Measurements from ENCODE around the gene HS6ST1. TPM values are rescaled to one million over a fixed set of nuclear protein-coding genes. Genes with fewer than 3 reads are reported as not detected.

Gene HS6ST1
- total and polyA plus RNA-seq, 2 donors (not counting 3 experiments of a cell fraction or from before 2014, with no cell fraction given) = 12.8 to 19.4 TPM

DNA sequence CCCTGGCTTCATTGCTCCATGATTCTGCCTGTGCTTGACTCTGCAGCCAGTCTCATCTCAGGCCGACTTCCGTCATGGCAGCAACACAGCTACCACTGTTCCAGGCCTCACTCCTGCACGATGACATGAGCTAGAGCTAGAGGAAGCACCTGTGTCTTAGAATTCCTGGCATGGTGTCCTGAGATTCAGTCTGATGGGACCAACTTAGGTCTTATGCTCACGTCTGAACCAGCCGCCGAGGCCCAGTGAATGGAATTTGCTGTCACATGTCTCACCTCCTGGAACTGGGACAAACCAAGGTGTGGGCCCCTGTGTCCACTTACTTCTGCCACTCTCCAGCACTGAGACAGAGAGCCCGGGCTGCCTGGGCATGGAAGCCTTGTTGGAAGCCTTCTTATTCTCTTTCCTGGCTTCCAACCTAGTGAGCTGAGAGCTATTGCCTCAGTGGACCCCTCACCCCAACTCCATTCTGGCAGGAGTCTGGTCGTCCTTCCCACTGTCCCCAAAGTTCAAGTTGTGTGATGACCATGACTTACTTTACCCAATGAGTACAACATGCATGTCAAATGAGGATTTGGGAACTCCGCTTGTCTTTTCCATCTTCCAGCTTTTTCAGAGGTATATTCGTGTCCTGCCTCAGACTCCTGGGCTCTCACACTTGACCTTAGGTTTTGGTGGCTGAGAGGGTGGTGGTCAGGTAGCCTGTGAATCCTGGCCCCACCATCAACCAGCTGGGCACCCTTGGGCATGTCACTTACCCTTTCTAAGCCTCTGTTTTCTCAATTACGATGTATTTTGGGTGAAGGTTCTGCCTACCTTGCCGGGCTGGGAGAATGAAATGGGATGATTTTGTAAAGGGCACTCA lies 39.1 kb upstream of the HS6ST1 start:
- H3K9ac ChIP-seq (replicated peaks; ENCODE audit: extremely low read depth, insufficient read depth, low read length) = no peak overlapping the region
- FAIRE-seq = no peak
- no peak overlapping the region for H3K4me2 ChIP-seq (ENCODE audit: insufficient read depth, low read length)
- ChIA-PET CTCF (interaction anchor here (1.0 to 1.5 kb wide), 2 partner anchors 10 to 68 kb away, joined by 3 to 4 read pairs; no protein-coding TSS in a partner anchor), POLR2A (no interaction called here)
- DNase-seq (ENCODE audit: low read depth, low spot score) = no peak
- intact Hi-C loops (cut with micrococcal nuclease) = no loop called here
- H4K20me1 ChIP-seq (replicated peaks; ENCODE audit: control insufficient read depth, extremely low read depth, insufficient read depth, low read length) = no peaks in the 10 kb centered on the region
- H2AFZ ChIP-seq (ENCODE audit: low read depth, low read length) = no peak overlapping the region
- no peaks in the 10 kb centered on the region for H3K79me2 ChIP-seq (ENCODE audit: control insufficient read depth, insufficient read depth, low read length)
- no peaks in the 10 kb centered on the region for H3K36me3 ChIP-seq (ENCODE audit: control insufficient read depth in 2 of 2, extremely low read depth in 1 of 2, insufficient read depth in 2 of 2, low read length in 2 of 2)
- H3K9me3 ChIP-seq (replicated peaks; ENCODE audit: control insufficient read depth, insufficient read depth, low read length) = no peaks in the 10 kb centered on the region
- no TSS peak for BruUV-seq (replicated peaks)
- H3K4me3 ChIP-seq (replicated peaks in 1 of 3; ENCODE audit: insufficient read depth in 1 of 3, low read depth in 1 of 3, low read length in 3 of 3) = no peak overlapping the region
- dilution Hi-C loops (cut with MboI; ENCODE audit: extremely low pct_ligation_motif_present, low sequenced_read_pairs) = no loop called here
- H3K27ac ChIP-seq (ENCODE audit: insufficient read depth, low read depth, low read length) = no peak overlapping the region
- no peaks in the 10 kb centered on the region for H3K4me1 ChIP-seq (ENCODE audit: control insufficient read depth, extremely low read depth, insufficient read depth, low read length)
- no peaks in the 10 kb centered on the region for H3K9me1 ChIP-seq (replicated peaks; ENCODE audit: control insufficient read depth, extremely low read depth, insufficient read depth, low read length)
- TF ChIP-seq GATA2 (IDR thresholded peaks at IDR 0.05; ENCODE audit: insufficient read depth, insufficient read length, low read depth, low read length) (no peak), MYC (IDR thresholded peaks at IDR 0.05; ENCODE audit: low read depth, low read length) (no peak), POLR2AphosphoS5 (IDR thresholded peaks at IDR 0.05; ENCODE audit: insufficient read depth, low read depth, low read length) (no peak), JUN (IDR thresholded peaks at IDR 0.05; ENCODE audit: borderline replicate concordance, insufficient read depth, insufficient read length, low read depth) (no peak), EZH2 (IDR thresholded peaks at IDR 0.05; ENCODE audit: borderline replicate concordance, low read depth, low read length, severe bottlenecking) (no peak), POLR2A (IDR thresholded peaks at IDR 0.05; ENCODE audit: low read depth, low read length) (no peak), FOS (IDR thresholded peaks at IDR 0.05; ENCODE audit: borderline replicate concordance, insufficient read depth, low read length) (no peak)
- TF ChIP-seq, protein P1, sequence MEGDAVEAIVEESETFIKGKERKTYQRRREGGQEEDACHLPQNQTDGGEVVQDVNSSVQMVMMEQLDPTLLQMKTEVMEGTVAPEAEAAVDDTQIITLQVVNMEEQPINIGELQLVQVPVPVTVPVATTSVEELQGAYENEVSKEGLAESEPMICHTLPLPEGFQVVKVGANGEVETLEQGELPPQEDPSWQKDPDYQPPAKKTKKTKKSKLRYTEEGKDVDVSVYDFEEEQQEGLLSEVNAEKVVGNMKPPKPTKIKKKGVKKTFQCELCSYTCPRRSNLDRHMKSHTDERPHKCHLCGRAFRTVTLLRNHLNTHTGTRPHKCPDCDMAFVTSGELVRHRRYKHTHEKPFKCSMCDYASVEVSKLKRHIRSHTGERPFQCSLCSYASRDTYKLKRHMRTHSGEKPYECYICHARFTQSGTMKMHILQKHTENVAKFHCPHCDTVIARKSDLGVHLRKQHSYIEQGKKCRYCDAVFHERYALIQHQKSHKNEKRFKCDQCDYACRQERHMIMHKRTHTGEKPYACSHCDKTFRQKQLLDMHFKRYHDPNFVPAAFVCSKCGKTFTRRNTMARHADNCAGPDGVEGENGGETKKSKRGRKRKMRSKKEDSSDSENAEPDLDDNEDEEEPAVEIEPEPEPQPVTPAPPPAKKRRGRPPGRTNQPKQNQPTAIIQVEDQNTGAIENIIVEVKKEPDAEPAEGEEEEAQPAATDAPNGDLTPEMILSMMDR (IDR thresholded peaks at IDR 0.05; ENCODE audit: extremely low read depth in 1 of 2, insufficient read depth in 1 of 2, low read depth in 1 of 2, low read length in 2 of 2) = no peak
- TF ChIP-seq, protein P2, sequence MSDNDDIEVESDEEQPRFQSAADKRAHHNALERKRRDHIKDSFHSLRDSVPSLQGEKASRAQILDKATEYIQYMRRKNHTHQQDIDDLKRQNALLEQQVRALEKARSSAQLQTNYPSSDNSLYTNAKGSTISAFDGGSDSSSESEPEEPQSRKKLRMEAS (IDR thresholded peaks at IDR 0.05; ENCODE audit: insufficient read depth, insufficient read length) = no peak
- no peaks in the 10 kb centered on the region for H3K27me3 ChIP-seq (ENCODE audit: control insufficient read depth in 2 of 2, insufficient read depth in 2 of 2, low read length in 2 of 2)
